OCI-LY7 (cell line): Measurements from ENCODE around the gene IKZF1. TPM values are rescaled to one million over a fixed set of nuclear protein-coding genes. Genes with fewer than 3 reads are reported as not detected.

Source experiments
- BruUV-seq: library from RNA; stranded (reverse); fragments of 400-500 nt; replicated peaks from 2 replicates; lab custom pipeline; 2021; lab: Mats Ljungman, UMichigan
- CTCF ChIA-PET: fragments of 300-600 bp; sonication (Branson Sonifier 250); formaldehyde crosslinking; loops from one replicate; lab custom pipeline; 2022; ENCODE audit warnings: antibody characterized with exemption; ENCODE audit not compliant: unreplicated experiment; lab: Charles Lee
- POLR2A ChIA-PET: fragments of 300-600 bp; sonication (Branson Sonifier 250); formaldehyde crosslinking; loops from one replicate; lab custom pipeline; 2022; ENCODE audit warnings: antibody characterized with exemption; lab: Charles Lee
- DNase-seq: peaks from one replicate; pipeline ENCODE4 v3.0.0-alpha.2; 2015; ENCODE audit warnings: low spot score
- H2AFZ ChIP-seq: fragments of 200-600 bp; sonication (generic), shearing (Covaris generic); 2 replicates; pipeline ENCODE4 v1.6.1; 2014; ENCODE audit warnings: mild to moderate bottlenecking, antibody characterized with exemption, low read length, moderate library complexity
- H3K27ac ChIP-seq: fragments of 200-600 bp; sonication (generic); 2 replicates; pipeline ENCODE4 v1.5.1; 2014; ENCODE audit warnings: mixed run types, low read depth, mild to moderate bottlenecking, moderate library complexity, low read length, inconsistent platforms; ENCODE audit not compliant: poor library complexity, severe bottlenecking
- H3K36me3 ChIP-seq: fragments of 200-600 bp; sonication (generic); 2 replicates; pipeline ENCODE4 v1.6.1; 2014; ENCODE audit warnings: mild to moderate bottlenecking, antibody characterized with exemption, low read length, moderate library complexity, mixed read lengths; ENCODE audit not compliant: insufficient read depth
- H3K4me1 ChIP-seq: fragments of 200-600 bp; sonication (generic); 2 replicates; pipeline ENCODE4 v1.5.1; 2014; ENCODE audit warnings: mild to moderate bottlenecking, low read length; ENCODE audit not compliant: insufficient read depth, poor library complexity, severe bottlenecking
- H3K4me2 ChIP-seq: fragments of 200-600 bp; sonication (generic); 2 replicates; pipeline ENCODE4 v1.6.1; 2014; ENCODE audit warnings: mild to moderate bottlenecking, low read length
- H3K4me3 ChIP-seq: fragments of 200-600 bp; sonication (generic); 2 replicates; pipeline ENCODE4 v1.5.1; 2014; ENCODE audit warnings: mild to moderate bottlenecking, low read depth, low read length; ENCODE audit not compliant: poor library complexity, severe bottlenecking
- H3K79me2 ChIP-seq: fragments of 200-600 bp; sonication (generic); 2 replicates; pipeline ENCODE4 v1.6.1; 2016; ENCODE audit warnings: low read depth, mild to moderate bottlenecking, low read length, moderate library complexity, mixed read lengths; ENCODE audit not compliant: insufficient read depth
- H3K9me2 ChIP-seq: fragments of 200-600 bp; sonication (generic); 2 replicates; pipeline ENCODE4 v1.6.1; 2016; ENCODE audit warnings: mild to moderate bottlenecking, low read length, mixed read lengths; ENCODE audit not compliant: insufficient read depth
- H3K9me3 ChIP-seq: fragments of 200-600 bp; sonication (generic); 2 replicates; pipeline ENCODE4 v1.6.1; 2014; ENCODE audit warnings: mild to moderate bottlenecking, mixed run types, low read length, mixed read lengths
- H4K20me1 ChIP-seq: fragments of 200-600 bp; sonication (generic); 2 replicates; pipeline ENCODE4 v1.6.1; 2014; ENCODE audit warnings: mild to moderate bottlenecking, antibody characterized with exemption, low read length, moderate library complexity, mixed read lengths; ENCODE audit not compliant: insufficient read depth
- CTCF ChIP-seq: fragments of 200-600 bp; sonication (generic); conservative IDR thresholded peaks from 2 replicates; pipeline ENCODE4 v1.5.1; 2014; ENCODE audit warnings: mild to moderate bottlenecking, antibody characterized with exemption, low read length, moderate library complexity, mixed read lengths
- EZH2phosphoT487 ChIP-seq: fragments of 200-600 bp; sonication (generic); IDR thresholded peaks from 2 replicates; pipeline ENCODE4 v1.6.1; 2018; ENCODE audit warnings: low read depth, borderline replicate concordance, mild to moderate bottlenecking, mixed run types, antibody characterized with exemption, low read length, moderate library complexity, mixed read lengths
- intact Hi-C: fragments of 100-400 bp; cut with micrococcal nuclease; formaldehyde crosslinking; loops from one replicate; pipeline ENCODE4 v1.10.0; 2022; ENCODE audit not compliant: unreplicated experiment
- total RNA-seq, 2 experiments: library from RNA; depleted of rRNA in 1 of 2; stranded (reverse); fragments of >200 nt in 1 of 2; shearing (Covaris generic) in 1 of 2; gene quantifications; 2 replicates each; pipeline ENCODE4 v1.2.3, GENCODE V29; 2014 to 2022

IKZF1 gene
- total RNA-seq, 2 experiments from 2014 or later: 108 to 161 TPM

GRCh38 chr7:50317221-50317678 is 12.7 kb downstream of the IKZF1 start:
- no peaks in the 10 kb centered on the region for H3K9me2 ChIP-seq
- H3K4me3 ChIP-seq: peak overlapping the region; percentile 0
- peaks cover 73% of the 10 kb centered on the region for H3K4me1 ChIP-seq
- H3K36me3 ChIP-seq: peaks cover 82% of the 10 kb centered on the region
- H3K79me2 ChIP-seq: peaks cover 80% of the 10 kb centered on the region
- peaks cover 32% of the 10 kb centered on the region; the same call in 1 of the 2 replicates for H4K20me1 ChIP-seq
- BruUV-seq: no TSS peak
- peak overlapping the region; percentile 10 for H3K27ac ChIP-seq
- no peaks in the 10 kb centered on the region for H3K9me3 ChIP-seq
- H2AFZ ChIP-seq: no peak overlapping the region
- TF ChIP-seq EZH2phosphoT487: no peak
- TF ChIP-seq CTCF: peak; percentile 25; the same call in 1 of the 2 replicates
- intact Hi-C loops: no loop called here
- peak overlapping the region; percentile 99 for H3K4me2 ChIP-seq
- DNase-seq: no peak
- CTCF ChIA-PET: no interaction called here
- POLR2A ChIA-PET: interaction anchor here (0.7 to 14.5 kb wide), 5 partner anchors 9 to 35 kb away, joined by 3 to 265 read pairs (median 4); no protein-coding TSS in a partner anchor

GRCh38 chr7:50317697-50318669 is 13.5 kb downstream of the IKZF1 start:
- no TSS peak for BruUV-seq
- CTCF ChIA-PET: no interaction called here
- no peaks in the 10 kb centered on the region for H3K9me2 ChIP-seq
- peaks cover 88% of the 10 kb centered on the region for H3K36me3 ChIP-seq
- POLR2A ChIA-PET: interaction anchor here (0.7 to 14.5 kb wide), 8 partner anchors 8 to 51 kb away, joined by 3 to 265 read pairs (median 4); no protein-coding TSS in a partner anchor
- peaks cover 66% of the 10 kb centered on the region for H3K4me1 ChIP-seq
- peaks cover 79% of the 10 kb centered on the region for H3K79me2 ChIP-seq
- intact Hi-C loops: no loop called here
- no peak for DNase-seq
- TF ChIP-seq EZH2phosphoT487 (no peak), CTCF (no peak)
- no peaks in the 10 kb centered on the region for H3K9me3 ChIP-seq
- no peak overlapping the region for H3K27ac ChIP-seq
- H4K20me1 ChIP-seq: peaks cover 31% of the 10 kb centered on the region; the same call in 1 of the 2 replicates
- peak overlapping the region; percentile 99 for H3K4me2 ChIP-seq
- H3K4me3 ChIP-seq: no peak overlapping the region
- no peak overlapping the region for H2AFZ ChIP-seq
